GM19324 (cell line): ENCODE data around the gene LAIR2.
"Not testable (repeated sequence)": the region's sequence is repeated elsewhere in the genome, so short reads cannot be mapped to it uniquely, and the experiment has no call there.

ENCODE experiments used
- ATAC-seq: cut with Tn5 transposase; IDR thresholded peaks from one replicate; pipeline ENCODE4 v1.9.1; 2021; ENCODE audit warnings: mild to moderate bottlenecking, moderate library complexity; ENCODE audit not compliant: unreplicated experiment, low FRiP score

LAIR2 gene

DNA sequence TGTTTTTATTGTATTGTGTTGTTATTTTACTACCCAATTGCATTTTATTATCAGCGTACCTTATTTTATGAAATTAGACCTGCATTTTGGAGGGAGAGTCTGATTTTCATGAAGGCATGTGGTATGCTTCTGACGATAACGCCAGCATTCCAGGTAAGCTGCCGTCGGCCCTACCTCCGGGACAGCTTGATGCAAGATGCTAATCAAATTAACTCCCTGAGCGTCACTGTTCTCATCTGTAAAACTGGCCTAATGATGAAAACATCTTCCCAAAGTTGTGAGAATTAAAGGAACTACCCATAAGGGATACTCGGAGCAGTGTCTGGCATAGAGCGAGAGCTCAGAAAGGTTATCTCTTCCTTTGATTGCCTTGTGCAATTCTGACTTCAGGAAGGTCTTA is 12.9 kb upstream of the LAIR2 start:
- ATAC-seq: no peak

DNA sequence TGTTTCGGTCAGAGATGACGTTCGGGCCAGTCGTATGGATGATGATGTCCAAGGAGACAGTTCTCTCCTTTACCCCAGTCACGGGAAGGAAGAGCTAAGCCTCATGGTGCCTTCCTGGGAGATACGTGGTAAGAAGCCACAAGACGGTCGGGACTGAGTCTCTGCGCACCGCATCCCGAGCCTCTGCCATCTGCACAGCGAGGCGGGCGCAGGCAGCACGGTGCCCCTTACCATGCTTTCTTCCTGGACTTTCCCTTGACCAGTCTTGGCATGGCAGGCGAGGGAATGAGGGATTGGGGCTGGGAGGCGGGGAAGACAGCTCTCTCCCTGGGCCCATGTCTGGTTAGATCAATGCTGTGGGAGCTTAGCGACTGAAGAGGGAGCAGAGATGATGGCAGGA is 10.1 kb upstream of the LAIR2 start:
- no peak for ATAC-seq

DNA sequence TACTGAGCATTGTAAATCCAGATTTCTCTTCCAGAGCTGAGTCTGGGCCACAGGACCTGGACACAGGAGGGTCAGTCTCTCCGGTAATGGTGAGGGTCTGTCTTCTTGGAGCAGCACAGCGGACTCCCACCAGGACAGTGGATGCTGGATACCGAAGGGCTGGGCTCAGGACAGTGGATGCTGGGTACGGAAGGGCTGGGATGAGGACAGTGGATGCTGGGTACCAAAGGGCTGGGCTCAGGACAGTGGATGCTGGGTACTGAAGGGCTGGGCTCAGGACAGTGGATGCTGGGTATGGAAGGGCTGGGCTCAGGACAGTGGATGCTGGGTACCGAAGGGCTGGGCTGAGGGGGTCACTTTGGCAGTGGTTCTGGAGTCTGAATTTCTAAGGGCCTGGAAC is 9.6 kb upstream of the LAIR2 start:
- ATAC-seq: not testable (repeated sequence)

DNA sequence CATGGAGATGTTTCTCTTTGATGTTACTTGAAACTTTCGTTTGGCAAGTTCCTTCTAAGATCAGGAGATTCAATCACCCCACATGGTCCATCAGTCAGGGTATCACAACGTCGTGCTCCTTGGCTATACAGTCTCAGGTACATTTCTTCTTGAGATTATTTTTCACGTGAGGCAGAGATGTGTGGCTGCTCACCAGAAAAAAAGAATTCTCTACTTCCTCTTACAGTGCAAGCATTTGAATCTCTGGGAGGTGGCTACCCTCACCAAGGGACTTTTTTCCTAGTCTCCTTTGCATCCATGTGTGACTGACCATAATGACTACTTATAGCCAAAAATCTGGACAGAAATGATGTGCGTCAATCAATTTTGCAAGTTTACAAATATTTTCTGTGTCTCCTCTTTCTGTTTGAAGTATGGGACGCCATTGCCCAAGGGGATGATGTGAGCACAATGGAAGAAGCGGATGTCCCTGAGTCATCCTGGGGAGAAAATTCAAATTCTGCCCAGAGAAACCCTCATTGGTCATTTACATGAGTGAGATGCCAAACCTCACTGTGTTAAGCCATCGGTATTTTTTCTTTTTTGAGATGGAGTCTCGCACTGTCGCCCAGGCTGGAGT is 8.6 kb upstream of the LAIR2 start:
- ATAC-seq: no peak

DNA sequence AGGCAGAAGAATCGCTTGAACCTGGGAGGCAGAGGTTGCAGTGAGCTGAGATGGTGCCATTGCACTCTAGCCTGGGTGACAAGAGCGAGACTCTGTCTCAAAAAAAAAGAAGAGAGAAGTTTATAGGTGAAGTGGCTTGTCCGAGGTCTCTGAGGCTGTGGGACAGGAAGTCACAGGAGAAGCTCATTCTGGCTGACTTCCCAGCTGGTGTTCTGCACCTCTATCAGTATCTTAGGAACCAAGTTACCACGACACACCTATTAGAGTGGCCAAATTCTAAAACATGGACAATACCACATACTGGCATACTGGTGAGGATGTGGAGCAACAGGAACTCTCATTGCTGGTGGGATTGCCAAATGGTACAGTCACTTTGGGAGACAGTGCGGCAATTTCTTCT is 7.3 kb upstream of the LAIR2 start:
- not testable (repeated sequence) for ATAC-seq

DNA sequence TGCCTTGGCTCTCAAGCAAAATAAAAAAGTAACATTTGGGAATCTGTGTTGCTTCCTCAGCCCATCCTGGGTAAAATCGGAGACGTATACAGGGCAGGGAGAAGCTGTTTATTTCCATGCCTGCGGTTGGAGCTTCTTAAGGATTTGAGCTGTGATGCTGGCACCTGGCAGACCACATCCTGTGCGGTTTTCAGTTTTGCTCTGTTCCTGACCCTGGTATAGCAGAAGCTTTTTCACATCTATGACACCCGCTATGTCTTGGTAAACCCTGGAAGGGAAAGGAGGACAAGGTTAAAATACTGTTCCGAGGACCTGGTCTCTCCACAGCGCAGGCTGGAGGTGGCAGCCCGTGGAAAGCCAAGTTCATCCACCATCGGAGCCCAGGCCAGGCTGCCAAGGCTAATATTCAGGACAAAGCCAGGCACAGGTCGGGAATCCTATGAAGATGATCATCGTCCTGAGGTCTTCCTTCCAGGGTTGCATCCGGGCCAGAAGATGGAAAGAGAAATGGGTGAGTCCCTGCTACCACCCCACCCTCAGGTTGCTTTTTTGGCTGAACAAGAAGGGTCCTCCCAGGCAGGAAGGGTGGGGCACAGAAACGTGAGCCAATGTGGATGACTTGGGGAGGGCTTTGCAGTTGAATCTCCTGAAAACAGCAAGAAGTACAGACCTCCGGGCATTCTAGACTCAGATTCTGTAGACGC is 4.7 kb upstream of the LAIR2 start:
- ATAC-seq: not testable (repeated sequence)

DNA sequence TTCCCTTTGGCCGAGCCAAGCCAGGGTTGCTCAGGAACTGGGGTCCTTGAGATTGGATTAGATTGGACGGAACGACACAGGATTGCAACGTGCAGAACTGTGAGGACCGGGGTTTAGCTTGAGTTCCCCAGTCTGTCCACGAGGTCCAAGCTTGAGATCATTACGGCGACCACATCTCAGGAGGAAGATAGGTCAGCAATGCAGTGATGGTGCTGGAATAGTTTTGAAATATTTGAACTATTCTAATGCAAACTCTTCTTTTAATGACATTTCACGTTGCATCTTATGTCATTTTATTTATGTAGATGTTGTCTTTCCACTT is 4.2 kb upstream of the LAIR2 start:
- not testable (repeated sequence) for ATAC-seq

DNA sequence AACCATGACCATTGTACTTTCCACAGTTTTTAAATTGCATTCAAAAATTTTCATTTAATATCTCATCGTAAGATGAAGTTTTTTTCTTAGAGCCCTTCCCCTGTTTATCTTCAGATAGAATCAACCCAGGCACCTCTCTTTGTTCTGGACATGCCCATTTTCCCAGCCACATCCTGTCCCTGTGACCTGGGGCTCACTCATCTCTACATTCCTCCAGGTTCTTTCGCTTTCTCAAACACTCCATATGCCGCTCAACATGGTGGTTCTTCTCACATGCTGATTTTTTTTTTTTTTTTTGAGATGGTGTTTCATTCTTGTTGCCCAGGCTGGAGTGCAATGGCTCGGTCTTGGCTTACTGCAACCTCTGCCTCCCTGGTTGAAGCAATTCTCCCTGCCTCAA is 2.9 kb downstream of the LAIR2 start:
- not testable (repeated sequence) for ATAC-seq

DNA sequence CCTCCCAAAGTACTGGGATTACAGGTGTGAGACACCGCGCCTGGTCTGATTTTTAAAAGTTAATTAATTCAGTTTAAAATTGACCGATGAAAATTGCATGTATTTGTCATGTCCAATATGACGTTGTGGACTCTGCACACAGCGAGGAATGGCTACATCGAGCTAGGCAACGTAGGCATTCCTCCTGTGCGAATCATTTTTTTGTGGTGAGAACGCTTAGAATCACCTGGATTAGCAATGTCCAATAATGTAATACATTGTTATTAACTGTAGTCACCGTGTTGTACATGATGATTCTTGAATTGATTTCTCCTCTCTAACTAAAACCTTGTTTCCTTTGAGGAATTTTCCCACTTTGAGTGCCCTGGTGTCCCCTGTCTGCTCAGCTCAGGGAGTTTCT is 3.4 kb downstream of the LAIR2 start:
- ATAC-seq: no peak

DNA sequence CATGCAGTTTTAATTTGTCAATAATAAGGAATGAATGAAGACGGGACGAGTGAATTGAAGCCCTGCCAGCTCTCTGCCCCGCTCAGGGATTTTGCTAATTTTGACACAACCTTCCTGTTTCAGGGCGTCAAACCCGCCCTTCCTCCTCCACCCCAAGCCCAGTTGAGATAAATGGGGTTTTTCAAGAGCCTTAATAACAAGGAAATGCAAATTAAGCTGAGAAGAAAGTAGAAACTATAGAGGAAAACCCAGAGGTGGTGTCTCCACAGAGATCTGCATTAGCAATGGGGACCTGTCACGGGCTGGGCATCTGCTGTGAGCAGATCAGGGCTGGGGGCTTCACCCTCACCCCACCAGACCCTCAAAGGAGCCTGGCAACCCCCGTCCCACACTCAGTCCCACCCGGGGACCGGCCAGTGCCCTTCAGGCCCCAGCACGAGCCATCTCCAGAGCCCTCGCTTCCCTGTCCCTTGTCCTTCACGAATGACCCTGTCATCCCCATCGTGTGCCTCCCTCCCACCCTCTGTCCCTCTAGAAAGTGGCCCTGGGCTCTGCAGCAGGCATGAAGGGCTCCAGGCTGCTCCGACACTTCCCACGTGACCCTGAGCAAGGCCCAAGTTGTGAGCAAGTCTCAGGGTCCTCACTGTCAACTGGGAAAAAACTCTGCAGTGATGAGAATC is 4.5 kb downstream of the LAIR2 start:
- ATAC-seq: not testable (repeated sequence)

DNA sequence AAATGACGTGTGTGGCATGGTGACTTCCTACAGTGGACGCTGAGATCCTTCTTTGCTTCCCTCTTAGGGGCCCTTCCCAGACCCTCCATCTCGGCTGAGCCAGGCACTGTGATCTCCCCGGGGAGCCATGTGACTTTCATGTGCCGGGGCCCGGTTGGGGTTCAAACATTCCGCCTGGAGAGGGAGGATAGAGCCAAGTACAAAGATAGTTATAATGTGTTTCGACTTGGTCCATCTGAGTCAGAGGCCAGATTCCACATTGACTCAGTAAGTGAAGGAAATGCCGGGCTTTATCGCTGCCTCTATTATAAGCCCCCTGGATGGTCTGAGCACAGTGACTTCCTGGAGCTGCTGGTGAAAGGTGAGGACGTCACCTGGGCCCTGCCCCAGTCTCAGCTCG is 5.2 kb downstream of the LAIR2 start:
- ATAC-seq: no peak

DNA sequence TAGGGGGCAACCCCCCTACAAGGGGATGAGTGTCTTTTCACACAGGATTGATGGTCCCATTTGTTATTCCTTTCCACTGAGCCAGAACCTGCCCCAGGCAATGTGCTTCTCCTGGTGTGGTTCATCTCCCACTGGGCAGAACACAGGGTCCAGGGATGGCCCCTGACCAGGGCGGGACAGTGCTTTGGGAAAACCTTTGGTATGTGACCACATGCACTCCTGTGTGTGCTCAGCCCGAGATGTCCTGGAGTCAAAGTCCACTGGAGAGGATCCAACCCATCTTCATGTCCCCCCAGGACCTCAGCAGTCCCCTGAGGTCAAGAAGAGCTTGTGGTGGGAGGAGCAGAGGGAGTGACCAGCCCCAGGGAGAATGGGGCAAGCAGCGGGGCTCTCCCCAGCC is 5.9 kb downstream of the LAIR2 start:
- ATAC-seq: not testable (repeated sequence)

DNA sequence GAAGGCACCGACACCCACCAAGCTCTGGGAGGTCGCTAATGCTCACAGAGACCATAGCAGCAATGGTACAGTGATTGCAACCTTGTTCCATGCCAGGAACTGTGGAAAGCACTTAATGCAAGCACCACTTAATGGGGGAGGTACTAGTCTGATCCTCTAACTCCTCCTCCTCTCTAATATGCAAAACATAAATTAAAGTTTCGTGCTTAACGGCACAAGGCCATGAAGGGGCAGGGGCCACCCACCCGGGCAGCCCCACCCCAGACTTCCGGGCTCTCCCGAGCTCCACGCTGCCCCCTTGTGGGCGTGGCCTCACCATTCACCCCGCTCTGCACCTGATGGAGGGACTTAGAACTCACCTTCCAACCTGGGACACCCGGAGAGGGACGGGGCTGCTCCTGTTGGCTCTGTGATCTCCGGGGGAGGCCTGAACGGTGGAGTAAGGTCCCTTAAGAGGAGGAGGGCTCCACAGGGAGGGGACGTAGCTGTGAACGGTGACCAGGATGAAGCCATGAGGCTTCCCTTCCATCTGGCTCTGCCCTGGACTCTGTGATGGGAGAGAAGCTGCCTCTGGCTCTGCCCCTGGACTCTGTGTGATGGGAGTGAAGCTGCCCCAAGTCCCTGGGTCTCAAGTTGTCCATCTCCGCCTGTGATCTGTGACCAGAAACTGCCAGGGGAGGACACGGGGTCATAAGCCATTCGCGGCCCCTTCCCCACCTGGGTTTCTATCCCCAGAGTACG is 6.7 kb downstream of the LAIR2 start:
- not testable (repeated sequence) for ATAC-seq

DNA sequence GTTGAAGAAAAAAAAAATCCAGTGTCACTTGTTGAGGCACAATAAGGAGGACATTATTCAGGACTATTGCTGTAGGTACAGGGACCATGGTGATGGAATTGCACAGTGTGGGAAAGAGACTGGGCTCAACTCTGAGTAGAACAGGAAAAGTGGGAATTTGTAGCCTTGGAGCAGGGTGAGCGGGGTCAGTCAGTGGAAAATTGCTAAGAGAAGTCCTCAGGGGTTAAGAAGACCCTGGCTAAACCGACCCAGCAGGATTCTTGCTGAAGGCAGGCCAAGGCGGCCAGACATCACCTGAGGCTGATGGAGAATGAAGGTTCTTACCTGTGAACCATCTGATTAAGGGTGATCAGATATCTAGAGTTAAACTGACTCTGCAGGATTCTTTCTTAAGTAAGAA is 12.5 kb downstream of the LAIR2 start:
- no peak for ATAC-seq

DNA sequence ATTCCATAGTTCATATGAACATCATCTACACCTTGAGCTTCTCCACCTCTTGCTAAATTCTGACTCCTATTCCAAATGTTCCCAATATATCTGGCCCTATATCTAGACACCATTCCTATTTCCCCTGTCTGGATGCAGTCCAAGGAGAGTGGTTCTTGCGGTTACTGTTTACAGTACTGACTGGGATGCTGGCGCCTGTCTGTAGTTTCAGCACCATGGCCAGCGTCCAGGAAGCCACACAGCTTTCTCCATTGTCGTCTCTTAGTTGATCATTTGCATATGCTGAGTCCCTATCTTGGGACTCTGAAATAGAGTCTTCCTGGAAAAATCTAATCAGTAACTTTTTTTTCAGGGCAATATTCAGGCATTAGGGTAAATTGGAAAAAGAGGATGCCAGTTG is 14.9 kb downstream of the LAIR2 start:
- no peak for ATAC-seq

DNA sequence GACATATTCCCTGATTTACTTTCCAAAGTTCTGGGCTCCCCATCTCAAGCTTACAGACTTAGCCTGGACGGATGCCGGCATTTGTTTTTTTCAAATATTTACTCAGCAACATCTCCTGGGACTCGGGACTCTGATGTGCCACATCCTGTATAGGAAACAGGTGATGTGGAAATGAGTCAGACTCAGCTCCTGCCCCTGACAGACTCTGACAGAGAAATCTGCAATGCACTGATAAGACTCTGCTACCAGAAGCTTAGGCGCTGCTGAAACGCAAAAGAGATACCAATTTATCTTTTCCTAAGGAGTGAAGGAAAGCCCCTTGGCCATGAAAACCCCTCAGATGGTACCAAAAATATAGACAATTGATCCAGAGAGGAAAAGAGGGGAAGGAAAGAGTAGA is 16.2 kb downstream of the LAIR2 start:
- ATAC-seq: no peak

DNA sequence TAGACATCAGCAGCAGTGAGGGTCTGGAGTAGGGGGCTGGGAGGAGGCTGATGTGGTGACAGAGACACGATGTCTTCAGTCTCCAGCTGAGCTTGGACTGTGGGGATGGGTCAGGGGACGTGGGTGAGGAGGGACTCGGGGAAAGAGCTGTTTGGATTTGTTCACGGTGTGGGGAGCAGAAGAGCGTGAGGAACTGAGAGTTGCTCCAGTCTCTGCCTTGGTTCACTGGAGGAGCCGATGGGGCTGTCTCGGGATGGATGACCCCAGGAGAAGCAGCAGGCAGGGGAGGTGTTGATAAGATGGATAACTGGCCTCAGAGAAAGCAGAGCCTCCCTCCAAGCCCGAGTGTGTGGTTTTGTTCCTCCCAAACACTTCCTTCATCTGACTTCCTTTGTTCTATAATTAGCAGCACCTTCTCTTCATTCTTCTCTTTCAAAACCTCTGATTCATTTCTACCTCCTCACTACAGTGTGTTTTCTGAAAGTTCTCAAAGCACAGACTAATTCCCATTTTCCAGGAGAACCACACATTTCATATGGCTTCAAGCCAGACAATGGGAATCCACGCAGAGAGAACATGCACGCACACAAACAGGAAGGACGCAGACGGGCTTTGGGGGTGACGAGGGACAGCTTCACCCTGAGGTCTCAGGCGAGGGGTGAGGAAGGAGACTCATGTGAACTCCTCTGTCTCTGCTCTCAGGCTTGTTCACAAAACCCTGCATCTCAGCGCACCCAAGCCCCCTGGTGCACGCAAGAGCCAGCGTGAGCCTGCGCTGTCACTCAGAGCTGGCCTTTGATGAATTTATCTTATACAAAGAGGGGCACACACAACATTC is 18.6 kb downstream of the LAIR2 start:
- ATAC-seq: no peak

DNA sequence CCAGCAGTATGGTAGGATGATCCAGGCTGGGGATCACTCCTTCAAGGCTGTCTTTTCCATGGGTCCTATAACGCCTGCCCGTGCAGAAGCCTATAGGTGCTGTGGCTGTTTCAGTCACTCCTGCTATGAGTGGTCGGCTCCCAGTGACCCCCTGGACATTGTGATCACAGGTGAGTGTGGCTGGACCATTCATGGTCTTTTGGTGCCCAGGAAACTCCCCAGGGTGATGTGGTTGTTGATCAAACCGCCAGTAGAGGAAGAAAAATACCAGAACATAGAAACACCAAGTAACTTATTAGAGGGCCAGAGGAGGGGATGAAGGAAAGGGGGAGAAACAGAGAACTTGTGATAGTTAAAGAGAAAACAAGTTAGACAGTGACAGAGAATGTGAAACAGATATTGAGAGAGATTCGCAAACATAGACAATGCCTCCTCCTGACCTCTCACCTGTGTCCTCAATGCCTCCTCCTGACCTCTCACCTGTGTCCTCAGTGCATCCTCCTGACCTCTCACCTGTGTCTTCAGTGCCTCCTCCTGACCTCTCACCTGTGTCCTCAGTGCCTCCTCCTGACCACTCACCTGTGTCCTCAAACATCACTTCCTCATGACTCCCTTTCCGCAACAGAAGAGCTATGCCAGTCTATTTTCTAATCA is 19.4 kb downstream of the LAIR2 start:
- ATAC-seq: no peak

DNA sequence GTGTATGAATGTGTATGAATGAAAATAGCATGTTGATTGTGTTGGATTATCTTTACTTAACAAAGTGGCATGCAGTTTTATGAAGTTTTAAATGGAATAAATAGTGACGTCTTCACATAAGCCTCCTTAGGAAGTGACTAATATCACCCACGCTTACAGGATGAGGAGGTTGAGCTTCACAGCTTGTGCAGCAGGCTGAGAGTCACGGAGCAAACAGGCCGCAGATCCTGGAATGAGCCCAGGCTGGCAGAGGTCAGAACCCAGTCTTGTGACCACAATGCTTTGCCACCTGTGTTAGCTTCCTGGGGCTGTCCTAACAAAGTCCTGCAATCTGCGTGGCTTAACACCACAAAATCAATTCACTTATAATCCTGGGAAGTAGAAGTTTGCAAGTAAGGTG is 20.8 kb downstream of the LAIR2 start:
- no peak for ATAC-seq

DNA sequence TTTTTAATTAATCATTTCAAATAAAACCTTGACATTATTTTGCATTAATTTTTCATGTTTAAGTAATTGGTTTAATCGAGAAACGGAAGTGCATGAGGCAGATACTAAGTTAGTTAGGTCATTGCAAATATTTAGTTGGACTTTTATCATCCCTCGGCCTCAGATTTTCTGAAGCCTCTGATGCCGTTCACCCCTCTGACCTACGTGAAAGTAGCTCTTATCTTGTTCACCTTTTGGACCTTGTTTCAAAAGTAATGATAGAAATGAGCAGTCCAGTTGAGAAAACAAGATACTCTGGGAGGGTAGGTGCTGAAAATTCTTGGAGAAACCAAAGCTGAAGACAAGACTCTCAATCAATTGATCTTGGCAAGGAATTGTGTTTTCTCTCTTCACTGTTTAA is 23.0 kb downstream of the LAIR2 start:
- ATAC-seq: no peak
